GM19324 (cell line): ENCODE measurements around the gene TMF1.

Experiments
- ATAC-seq: cut with Tn5 transposase; IDR thresholded peaks from one replicate; pipeline ENCODE4 v1.9.1; 2021; ENCODE audit warnings: mild to moderate bottlenecking, moderate library complexity; ENCODE audit not compliant: unreplicated experiment, low FRiP score

The TMF1 gene

DNA sequence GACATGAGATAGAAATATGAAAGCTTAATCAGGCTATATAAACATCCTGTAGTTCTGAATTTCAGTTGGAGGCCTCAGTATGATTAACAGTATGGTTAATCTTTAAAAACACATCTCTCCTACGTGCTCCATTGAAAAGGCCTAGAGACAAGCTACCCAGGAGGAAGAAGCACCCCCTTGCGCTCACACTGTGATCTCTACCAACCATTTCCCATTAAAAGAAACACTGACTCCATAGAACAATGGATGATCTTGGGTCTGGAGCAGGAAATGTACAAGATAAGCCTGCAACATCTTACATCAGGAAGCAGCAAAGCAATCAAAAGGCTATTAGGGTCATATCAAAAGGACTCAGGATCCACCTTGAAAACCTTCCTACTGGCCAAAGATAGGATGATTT, 35.2 kb downstream of the TMF1 start:
- ATAC-seq = no peak

DNA sequence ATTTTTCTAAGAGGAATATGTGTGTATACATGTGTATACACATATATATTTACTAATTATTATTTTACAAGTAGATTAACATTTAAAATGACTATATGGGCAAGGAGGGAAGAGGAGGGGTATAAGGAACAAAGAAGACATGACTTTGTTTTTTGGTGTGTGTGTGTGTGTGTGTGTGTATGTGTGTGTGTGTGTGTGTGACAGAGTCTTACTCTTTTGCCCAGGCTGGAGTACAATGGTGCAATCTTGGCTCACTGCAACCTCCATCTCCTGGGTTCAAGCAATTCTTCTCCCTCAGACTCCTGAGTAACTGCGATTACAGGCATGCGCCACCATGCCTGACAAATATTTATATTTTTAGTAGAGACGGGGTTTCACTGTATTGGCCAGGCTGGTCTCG, 36.0 kb downstream of the TMF1 start:
- no peak for ATAC-seq

DNA sequence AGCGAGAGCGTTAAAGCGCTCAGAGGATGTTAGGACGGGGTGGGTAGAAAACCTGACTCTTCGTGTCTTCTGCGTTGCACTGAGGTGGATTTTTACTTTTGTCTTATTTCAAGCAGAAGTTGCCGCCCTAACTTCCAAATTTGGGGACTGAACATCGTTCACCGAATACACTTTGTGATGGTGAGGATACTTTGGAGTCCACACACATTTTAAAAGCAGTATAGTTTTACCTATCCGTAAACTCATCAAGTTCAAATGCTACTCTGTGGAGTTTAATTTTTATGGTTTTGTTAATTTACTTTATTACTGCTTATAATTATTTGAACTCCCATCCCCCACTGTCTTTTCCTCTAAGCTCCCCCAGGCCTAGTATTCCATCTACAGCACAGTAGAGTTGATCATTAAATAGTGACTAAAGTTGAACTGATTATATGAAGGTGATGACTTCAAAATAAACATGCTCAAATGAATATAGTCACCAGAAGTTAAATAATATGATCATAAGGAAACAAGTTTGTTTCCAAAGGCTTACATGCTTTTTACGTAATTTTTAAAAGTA, 38.0 kb downstream of the TMF1 start:
- ATAC-seq = no peak

DNA sequence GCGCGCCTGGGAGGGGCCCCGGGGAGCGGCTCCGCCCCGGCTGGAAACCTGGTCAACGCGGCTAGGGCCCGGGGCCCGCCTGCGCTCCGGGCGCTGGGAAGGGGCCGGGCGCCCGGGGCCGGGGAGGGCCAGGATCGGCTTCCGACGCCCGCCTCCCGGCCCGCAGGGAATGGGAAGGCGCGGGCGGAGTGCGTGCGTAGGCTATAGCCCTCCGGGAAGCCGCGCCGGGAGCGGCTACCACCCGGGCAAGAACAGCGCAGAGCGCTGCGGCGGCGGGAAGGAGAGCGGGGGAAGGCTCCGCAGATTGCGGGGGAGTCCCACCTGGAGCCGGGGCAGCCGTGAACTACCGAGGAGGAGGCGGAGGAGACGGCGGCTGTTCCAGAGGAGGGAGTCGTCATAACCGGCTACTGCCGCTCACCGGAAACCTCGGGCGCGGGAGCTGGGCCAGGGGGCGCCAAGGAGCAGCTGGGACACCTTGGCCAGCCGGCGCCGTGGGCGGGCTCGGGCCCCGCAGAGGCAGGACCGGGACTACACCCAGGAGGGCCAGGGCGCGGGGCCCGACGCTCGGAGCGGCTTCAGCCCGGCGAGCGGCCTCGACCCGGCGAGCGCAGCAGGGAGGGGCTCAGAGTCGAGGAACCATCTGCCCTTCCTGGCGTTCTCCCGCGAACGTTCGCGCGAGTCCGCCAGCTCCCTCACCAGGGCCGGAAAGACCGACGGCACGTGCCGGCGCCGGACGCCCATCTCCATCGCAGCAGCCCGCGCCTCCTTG, 38.7 kb downstream of the TMF1 start, which contains the start of gene EOGT:
TSS of gene EOGT (minus strand) at position 432 of the 769 bp plus-strand sequence. CDS start 3,838 bp downstream, outside the sequence.
- ATAC-seq = peak; percentile 82

DNA sequence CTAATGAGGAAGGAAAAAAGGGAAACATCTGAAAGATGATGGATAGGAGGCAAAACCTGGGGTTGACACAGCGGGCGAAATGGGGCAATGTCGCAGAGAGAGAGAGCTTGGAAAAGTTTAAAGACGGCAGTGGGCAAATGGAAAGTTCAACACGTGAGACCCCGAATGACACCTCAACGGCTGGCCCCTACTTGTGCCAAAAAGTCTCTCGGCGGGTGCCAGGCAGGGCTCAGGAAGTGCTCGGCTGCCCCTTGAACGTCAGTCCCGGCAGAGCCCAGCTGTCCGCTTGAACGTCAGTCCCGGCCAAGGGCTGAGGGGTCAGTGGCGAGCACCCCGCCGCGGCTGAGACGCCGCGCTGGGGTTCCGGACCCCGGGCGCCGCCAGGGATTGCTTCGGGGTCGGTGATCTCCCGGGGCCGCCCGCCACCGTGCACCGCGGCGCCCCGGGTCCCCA, 39.3 kb downstream of the TMF1 start:
- peak; percentile 33 for ATAC-seq

DNA sequence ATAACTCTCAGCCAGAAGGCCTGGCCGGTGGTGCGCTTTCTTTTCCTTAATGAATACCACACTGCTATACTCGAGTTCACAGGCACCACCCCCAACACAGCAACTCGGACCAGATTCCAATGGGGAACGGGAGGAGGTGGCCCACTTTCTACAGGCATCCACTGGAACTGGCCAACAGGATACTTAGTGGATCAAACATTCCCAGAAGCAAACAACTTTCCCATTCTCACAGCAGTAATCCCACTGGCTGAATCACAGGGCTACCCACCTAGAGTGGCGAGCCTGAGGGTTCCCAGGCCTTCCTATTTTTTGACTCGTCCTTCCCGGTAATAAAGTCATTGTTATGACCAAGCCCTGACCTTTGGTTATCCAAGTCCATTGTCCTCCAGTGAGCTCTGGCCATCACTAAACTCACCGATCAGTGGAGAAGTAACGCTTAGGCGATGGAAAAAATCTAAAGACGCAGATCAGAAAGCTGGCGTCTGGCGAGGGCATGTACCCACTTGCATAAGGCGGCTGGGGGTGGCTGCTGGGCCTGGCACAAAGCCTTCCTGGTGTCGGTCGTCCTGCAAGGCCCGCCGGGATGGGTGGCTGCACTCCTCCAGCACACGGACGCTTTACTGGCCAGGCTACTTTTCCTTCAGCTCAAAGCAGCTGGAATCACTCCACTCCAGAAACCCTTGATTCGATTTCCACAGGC, 39.9 kb downstream of the TMF1 start:
- ATAC-seq = no peak

DNA sequence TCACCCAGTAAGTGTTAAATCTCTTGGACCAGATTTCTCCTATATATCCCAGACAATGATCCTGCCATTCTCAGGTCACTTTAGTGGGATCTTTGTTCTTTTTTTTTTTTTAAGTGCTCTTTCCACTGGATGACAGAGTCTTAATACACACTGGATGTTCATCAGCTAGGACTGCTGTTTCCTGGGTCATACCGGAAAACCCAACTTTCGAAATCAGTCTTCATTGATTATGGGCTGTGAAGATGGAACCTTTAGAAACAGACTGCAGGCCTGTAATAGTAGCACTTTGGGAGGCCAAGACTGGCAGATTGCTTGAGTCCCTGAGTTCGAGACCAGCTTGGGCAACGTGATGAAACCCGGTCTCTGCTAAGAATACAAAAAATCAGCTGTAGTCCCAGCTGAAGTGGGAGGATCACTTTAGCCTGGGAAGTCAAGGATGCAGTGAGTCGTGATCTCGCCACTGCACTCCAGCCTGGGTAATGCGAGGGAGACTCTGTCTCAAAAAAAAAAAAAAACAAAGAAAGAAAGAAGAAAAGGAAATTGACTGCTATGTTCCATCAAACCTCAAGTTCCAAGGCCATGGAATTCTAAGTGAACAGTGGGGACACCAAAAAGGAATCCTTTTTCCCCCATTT, 40.9 kb downstream of the TMF1 start:
- no peak for ATAC-seq

DNA sequence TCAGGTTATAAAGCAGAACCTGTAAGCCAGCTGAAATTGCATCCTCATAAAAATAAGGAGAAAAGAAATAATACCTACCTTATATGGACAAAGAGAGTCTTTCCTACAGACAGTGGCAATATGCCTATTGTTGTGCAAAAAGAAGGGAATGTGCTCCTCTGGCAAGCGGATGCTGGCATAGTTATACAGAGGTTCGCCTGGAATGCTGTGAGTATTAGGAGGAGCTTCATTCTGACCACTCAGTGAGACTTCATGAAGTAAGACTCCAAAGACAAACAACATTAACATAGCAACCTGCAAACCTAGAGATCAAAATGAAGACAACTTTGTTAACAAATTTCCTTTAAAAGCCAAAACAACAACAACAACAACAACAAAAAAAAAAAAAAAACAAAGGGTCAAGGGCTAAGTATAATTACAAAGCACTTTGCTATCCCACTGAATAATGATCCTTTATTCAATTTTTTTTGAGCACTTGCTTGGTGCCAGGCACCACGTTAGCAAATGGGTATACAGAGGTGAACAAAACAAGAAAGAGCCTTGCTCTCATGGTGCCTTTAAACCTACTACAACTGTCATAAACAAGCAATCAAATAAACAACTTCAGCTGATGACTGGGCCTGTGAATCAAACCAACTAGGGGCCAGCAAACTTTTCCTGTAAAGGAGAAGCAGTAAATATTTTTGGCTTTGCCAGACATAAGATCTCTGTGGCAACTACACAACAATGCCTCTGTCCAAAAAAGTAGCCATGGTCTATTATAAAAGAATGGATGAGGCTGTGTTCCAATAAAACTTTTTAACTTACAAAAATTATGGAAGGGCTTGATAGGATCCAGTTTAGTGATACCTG, 42.3 kb downstream of the TMF1 start:
- ATAC-seq = no peak

DNA sequence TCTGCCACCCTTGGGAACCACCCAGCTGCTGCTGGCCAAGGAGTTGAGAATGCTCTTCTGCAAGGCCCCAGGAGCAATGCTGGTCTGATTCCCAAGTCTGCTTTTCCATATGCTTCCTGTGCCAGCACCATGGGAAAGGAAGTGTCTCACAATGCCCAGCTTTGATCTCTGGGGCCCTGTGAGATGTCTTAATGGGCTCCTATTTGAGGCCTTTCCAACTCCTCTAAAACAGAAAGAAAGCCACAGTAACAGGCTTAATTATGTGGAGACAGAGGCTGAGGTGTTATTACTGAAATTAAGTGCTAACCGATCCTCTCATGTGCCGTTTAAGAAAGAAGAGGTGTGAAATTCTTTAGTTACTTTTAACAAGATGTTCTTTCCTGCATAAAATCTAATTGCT, 43.2 kb downstream of the TMF1 start:
- ATAC-seq = no peak

DNA sequence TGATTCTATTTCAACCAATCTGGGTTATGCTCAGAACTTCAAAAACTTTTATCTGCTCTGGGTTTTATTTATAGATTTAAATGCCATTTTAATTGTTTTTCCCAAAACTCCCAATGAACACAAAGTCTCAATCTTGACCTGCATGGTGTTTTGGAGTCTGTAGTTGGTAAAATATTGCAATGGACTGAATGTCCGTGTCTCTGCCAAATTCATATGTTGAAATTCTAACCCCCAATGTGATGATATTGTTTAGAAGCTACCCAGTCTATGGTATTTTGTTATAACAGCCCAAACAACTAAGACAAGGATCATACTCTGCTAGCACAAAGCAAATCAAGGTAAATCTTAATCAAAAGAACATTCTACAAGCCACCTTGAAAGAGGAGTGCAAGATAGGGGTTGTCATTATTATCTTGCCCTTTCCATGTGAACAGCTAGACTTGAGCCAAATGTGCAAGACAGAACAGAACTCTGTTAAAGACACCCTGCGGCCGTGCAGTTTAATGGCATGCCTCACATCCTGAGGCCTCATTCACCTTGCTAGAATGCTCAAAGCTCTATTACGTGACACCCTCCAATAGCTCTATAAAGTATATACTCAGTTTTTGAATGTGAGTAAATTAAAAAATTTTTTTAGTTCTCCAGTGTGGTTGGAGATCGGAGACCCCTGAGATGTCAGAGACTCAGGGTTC, 46.2 kb downstream of the TMF1 start:
- ATAC-seq = no peak

DNA sequence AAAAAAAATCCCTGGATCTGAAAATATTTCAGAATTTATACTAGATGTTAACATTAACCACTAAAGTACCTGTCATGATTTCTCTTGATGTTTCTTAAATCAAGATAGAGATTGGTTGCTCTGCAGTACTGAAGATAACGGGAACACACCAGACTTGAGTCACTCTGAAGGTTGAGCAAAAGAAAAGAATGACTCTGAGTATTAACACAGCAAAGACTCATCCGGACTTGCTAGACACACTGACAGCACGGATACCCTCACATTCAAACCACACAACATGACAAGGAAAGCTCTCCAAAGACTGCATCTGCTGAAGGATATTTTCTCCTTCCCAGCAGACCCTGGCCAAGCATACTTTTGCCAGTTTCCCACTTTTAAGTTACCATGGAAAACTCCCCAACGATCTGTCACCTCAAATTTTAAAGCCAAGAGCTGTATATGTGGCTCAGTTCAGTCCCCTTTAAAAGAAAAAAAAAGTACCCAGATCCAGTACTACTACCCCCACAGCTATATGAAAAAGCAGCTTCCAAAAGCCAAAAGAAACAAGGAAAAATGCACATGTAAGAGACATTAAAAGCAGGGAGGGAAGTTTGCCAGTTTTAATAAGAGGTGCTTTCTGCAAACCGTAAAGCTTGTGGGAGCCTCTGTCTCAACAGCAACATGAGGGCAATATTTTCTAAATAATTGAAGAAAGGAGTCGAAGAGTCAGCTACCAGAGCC, 46.9 kb downstream of the TMF1 start:
- ATAC-seq = no peak

DNA sequence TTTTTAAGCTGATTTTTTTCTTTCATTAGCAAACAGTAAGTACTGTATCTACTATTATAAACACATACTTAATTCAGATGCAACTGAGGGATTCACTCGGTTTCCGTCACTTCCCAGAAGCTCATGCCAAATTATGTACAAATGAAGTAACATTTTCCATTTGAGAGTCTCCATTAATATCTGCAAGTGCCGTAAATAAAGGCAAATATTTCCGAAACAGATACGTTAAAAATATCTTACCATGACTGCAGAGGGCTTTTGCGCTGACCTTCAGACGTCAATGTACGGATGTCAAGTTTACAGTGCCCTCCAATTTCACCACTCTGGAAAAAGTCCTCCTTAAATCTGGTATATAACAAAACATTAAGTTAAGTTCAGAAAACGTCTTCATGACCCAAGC, 48.0 kb downstream of the TMF1 start:
- ATAC-seq = no peak

DNA sequence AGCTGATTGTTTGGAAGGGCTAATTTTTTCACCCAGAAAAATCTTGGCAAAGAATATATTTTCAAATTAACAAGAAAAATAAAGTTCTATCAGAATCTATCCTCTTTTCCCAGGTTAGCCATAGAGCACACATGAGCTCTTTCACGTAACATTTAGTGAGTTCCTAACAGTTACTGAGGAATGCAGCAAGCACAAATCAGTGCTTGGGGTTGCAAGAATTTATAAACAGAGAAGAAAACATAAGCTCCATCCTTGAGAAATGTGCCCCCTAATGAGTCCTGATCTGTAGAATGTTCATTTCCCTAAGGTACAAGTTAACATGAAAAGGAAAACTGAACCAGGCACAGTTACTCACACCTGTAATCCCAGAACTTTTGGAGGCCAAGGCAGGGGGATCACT, 52.5 kb downstream of the TMF1 start:
- no peak for ATAC-seq

DNA sequence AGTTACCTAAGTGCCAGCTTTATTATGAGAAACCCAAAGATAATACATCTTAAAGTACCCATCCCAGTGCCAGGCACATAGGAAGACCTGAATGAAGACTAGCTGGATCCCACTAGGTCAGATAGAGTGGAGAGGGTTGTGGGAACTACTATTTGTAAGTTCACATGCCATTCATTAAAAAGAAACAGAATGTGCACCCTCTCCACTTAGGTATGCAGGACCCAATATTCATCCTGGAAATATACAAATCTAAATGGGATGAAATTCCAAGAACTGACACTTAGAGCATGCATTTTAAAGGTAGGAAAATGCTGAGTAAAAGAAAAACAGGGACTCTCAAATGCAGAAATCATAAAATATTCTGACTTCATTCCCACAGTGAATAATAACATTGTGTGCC, 53.0 kb downstream of the TMF1 start:
- no peak for ATAC-seq

DNA sequence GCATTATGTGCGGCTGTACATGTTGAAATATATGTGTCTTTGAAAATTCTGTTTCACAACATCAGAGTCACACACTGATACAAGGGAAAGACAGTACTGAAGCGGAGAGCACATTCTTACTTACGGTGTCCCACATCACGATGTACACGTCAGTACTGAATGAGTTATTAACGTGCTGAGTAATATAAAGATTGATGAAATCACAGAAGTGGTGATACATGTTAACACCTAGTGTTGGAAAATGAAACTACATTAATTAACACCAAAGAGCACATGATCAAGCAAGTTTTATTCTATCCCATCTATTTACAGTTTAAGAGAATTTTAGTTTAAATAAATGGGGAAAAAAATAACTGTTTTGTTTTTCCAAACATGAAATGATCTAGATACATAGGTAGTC, 54.2 kb downstream of the TMF1 start:
- ATAC-seq = no peak

DNA sequence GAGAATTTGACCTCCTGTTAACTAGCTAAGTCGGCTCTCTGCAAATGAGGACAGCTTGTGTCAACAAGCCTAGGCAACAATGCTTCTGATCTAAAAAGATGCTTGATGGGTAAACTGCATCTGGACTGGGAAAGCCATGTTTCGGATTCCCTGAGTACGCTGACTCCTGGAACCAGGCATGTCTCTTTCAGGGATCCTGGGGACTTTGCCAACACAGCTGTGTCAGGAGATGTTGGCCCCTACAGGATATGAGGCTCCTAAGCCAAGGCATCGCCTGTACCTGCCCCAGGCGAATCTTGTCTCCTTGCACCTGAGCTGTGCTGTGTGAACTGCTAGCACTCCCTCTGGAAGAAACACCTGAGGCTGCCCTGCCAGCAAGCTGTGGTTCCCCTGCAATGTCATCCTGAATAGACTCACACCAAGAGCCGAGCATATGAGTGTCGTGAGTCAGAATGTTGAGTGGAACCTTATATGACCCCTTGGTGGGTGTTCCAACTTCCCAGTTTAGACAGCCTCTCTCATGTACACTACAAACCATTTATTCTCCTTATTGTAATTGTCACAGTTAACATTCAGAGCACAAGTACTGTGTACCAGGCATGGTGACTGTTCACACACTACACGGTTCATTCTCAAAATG, 55.7 kb downstream of the TMF1 start:
- ATAC-seq = no peak

DNA sequence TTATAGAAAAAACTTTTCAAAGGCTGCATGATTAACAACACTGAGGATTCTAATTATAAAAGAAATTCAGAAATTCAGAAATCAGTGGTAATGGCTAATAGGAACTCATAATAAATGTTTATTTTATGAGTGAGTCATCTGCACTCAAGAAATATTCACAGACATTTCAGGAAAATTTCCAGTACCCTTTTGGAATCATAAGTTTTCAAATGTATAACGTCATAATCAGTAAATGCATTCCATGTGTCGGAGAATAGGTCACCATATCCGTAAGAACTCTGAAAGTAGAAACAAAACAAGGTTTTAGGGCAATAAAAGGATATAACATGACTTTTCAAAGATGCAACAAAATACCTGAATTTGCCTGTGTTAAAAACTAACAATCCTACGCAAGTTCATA, 63.4 kb downstream of the TMF1 start:
- no peak for ATAC-seq

DNA sequence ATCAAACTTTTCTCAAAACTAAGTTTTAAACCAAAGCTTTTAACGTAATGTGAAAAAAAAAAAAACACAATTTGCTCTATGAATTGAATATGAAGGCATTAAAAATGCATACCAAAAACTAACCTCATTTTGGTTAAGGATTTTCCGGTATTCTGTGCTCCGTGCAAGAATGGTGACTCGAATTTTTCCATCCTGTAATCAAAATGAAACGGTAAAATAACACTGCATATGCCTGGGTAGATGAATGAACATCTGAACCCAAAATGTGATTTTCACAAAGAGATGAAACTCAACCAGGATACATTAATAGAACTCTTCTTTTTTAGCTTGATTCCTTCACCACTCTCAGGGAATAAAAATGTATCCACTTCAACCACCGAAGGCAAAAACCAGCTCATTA, 64.8 kb downstream of the TMF1 start:
- no peak for ATAC-seq
